Ascending aorta (tissue), 2 donors: Measurements from ENCODE around the gene PARP2. TPM values are rescaled to one million over a fixed set of nuclear protein-coding genes. Genes with fewer than 3 reads are reported as not detected.
"Not testable (repeated sequence)": the region's sequence is repeated elsewhere in the genome, so short reads cannot be mapped to it uniquely, and the experiment has no call there.

ENCODE experiments used
- DNase-seq, 2 donors: peaks; one replicate each; pipeline ENCODE4 v3.0.0-alpha.2; 2019; ENCODE audit warnings: low spot score in 2 of 2
- H3K27ac ChIP-seq, 2 donors: fragments of 200-600 bp; sonication (generic); one replicate each; pipeline ENCODE4 v1.5.1; 2016 to 2017; ENCODE audit warnings: mild to moderate bottlenecking in 1 of 2
- H3K27me3 ChIP-seq: fragments of 200-600 bp; sonication (generic); one replicate; pipeline ENCODE4 v1.5.1; 2017
- H3K36me3 ChIP-seq, 2 donors: fragments of 200-600 bp; sonication (generic); one replicate each; pipeline ENCODE4 v1.5.1; 2016
- H3K4me1 ChIP-seq, 2 donors: fragments of 200-600 bp; sonication (generic); one replicate each; pipeline ENCODE4 v1.5.1; 2016 to 2017; ENCODE audit warnings: mild to moderate bottlenecking in 1 of 2
- H3K4me3 ChIP-seq, 2 donors: fragments of 200-600 bp; sonication (generic); one replicate each; pipeline ENCODE4 v1.5.1; 2016 to 2017; ENCODE audit warnings: mild to moderate bottlenecking in 1 of 2
- H3K9me3 ChIP-seq, 2 donors: fragments of 200-600 bp; sonication (generic); one replicate each; pipeline ENCODE4 v1.5.1; 2016
- CTCF ChIP-seq, 3 experiments: fragments of 200-600 bp in 2 of 3; fragments of 450-650 bp in 1 of 3; sonication (generic) in 2 of 3; IDR thresholded peaks; one replicate each; pipeline ENCODE4 v1.5.1; 2016 to 2019; ENCODE audit warnings: antibody characterized with exemption in 3 of 3, mild to moderate bottlenecking in 1 of 3, moderate library complexity in 1 of 3
- intact Hi-C: fragments of 100-400 bp; cut with DNase I; formaldehyde crosslinking; loops from one replicate; pipeline ENCODE4 v1.15.1; 2023
- total RNA-seq: library from RNA; depleted of rRNA; stranded (reverse); fragments of >200 nt; gene quantifications from one replicate; pipeline ENCODE4 v1.1.0, GENCODE V29; 2016

The PARP2 gene
- total RNA-seq, 1 donor from 2014 or later, result 0.32 TPM

- no peak for DNase-seq
- H3K4me1 ChIP-seq, result peaks cover 0 to 11% of the 10 kb centered on the region in 2 donors
- intact Hi-C loops, result loop anchor here (1.0 to 5.0 kb wide), 2 partner anchors 10 to 654 kb away; partner anchors contain the start of genes METTL17 and PARP2
- peak overlapping the region; percentile 69 to 81 for H3K4me3 ChIP-seq
- TF ChIP-seq CTCF (IDR thresholded peaks at IDR 0.05), result no peak
- no peaks in the 10 kb centered on the region for H3K27me3 ChIP-seq
- H3K9me3 ChIP-seq, result no peaks in the 10 kb centered on the region
- H3K36me3 ChIP-seq, result peaks cover 0 to 12% of the 10 kb centered on the region in 2 donors
- peak overlapping the region; percentile 87 to 94 for H3K27ac ChIP-seq
Measured at GRCh38 chr14:20333494-20333841, 10.0 kb upstream of the PARP2 start.

GRCh38 chr14:20334017-20334416, 9.4 kb upstream of the PARP2 start:
- DNase-seq, result no peak
- no peaks in the 10 kb centered on the region for H3K27me3 ChIP-seq
- peaks cover 0 to 11% of the 10 kb centered on the region in 2 donors for H3K4me1 ChIP-seq
- H3K27ac ChIP-seq, result peak overlapping the region; percentile 87 to 94
- TF ChIP-seq CTCF (IDR thresholded peaks at IDR 0.05), result no peak
- H3K4me3 ChIP-seq, result no peak overlapping the region
- intact Hi-C loops, result loop anchor here (5.0 kb wide), 1 partner anchor 653 kb away; the partner anchor contains the start of gene METTL17
- no peaks in the 10 kb centered on the region for H3K9me3 ChIP-seq
- peaks cover 0 to 6% of the 10 kb centered on the region in 2 donors for H3K36me3 ChIP-seq

GRCh38 chr14:20341032-20341431, 2.4 kb upstream of the PARP2 start:
- intact Hi-C loops, result loop anchor here (5.0 kb wide), 1 partner anchor 756 kb away; the partner anchor contains the start of gene ZNF219

GRCh38 chr14:20341646-20342045, 1.8 kb upstream of the PARP2 start:
- Histone ChIP-seq H3K4me1 (peaks cover 4 to 9% of the 10 kb centered on the region in 2 donors), H3K27me3 (no peaks in the 10 kb centered on the region), H3K4me3 (peak overlapping the region; percentile 60 to 77), H3K9me3 (no peaks in the 10 kb centered on the region), H3K27ac (peak overlapping the region; percentile 87 to 89), H3K36me3 (peaks cover 0 to 13% of the 10 kb centered on the region in 2 donors)
- TF ChIP-seq CTCF (IDR thresholded peaks at IDR 0.05), result no peak
- intact Hi-C loops, result loop anchor here (2.0 to 5.0 kb wide), 4 partner anchors 15 to 1135 kb away; partner anchors contain the start of genes RAB2B, TOX4 and ZNF219
- DNase-seq, result no peak

More at GRCh38 chr14:20341032-20341431, 2.4 kb upstream of the PARP2 start:
- not testable (repeated sequence) for H3K4me3 ChIP-seq, H3K27me3 ChIP-seq, H3K4me1 ChIP-seq, DNase-seq, H3K9me3 ChIP-seq, H3K27ac ChIP-seq, H3K36me3 ChIP-seq

GRCh38 chr14:20343862-20344220, 406 bp downstream of the PARP2 start:
- Histone ChIP-seq H3K9me3 (no peaks in the 10 kb centered on the region), H3K27ac (peak overlapping the region; percentile 87 to 89), H3K36me3 (peaks cover 6 to 30% of the 10 kb centered on the region in 2 donors), H3K27me3 (no peaks in the 10 kb centered on the region), H3K4me3 (peak overlapping the region; percentile 60 to 77), H3K4me1 (peaks cover 4 to 9% of the 10 kb centered on the region in 2 donors)
- DNase-seq, result no peak
- no peak for TF ChIP-seq CTCF (IDR thresholded peaks at IDR 0.05)
- intact Hi-C loops, result loop anchor here (1.0 to 5.0 kb wide), 8 partner anchors 11 to 1133 kb away; partner anchors contain the start of genes CCNB1IP1, HNRNPC, PNP and RAB2B

- no peaks in the 10 kb centered on the region for H3K27me3 ChIP-seq
- no peak for DNase-seq
- intact Hi-C loops, result no loop called here
- H3K4me3 ChIP-seq, result no peak overlapping the region
- no peaks in the 10 kb centered on the region for H3K9me3 ChIP-seq
- no peak overlapping the region for H3K27ac ChIP-seq
- H3K36me3 ChIP-seq, result peaks cover 8 to 40% of the 10 kb centered on the region in 2 donors
- no peak for TF ChIP-seq CTCF (IDR thresholded peaks at IDR 0.05)
- H3K4me1 ChIP-seq, result peaks cover 4 to 9% of the 10 kb centered on the region in 2 donors
Measured at GRCh38 chr14:20345366-20345765, 1.9 kb downstream of the PARP2 start.
